H1 (cell line): ENCODE results near the gene KRT78. TPM values are rescaled to one million over a fixed set of nuclear protein-coding genes. Genes with fewer than 3 reads are reported as not detected.

ENCODE experiments used
- CTCF ChIA-PET: fragments of 300-600 bp; sonication (Branson Sonifier 250); formaldehyde crosslinking; loops from one replicate; lab custom pipeline; 2021; ENCODE audit not compliant: partially characterized antibody; lab: Charles Lee
- POLR2A ChIA-PET: fragments of 300-600 bp; sonication (Branson Sonifier 250); formaldehyde crosslinking; loops from one replicate; lab custom pipeline; 2021; ENCODE audit warnings: inconsistent platforms; ENCODE audit not compliant: partially characterized antibody; lab: Charles Lee
- DNase-seq, 2 experiments: peaks; one replicate each; pipeline versions ENCODE4 v3.0.0 to v3.0.0-alpha.2; 2010 to 2022; ENCODE audit warnings: low spot score in 2 of 2, low read depth in 1 of 2, mixed read lengths in 1 of 2
- FAIRE-seq: peaks from 2 replicates; lab custom pipeline; 2011; peaks lifted over from hg19 to GRCh38; lab: Jason Lieb, UNC
- H2AFZ ChIP-seq: 2 replicates; pipeline ENCODE4 v1.8.1; 2012; ENCODE audit warnings: low read length, inconsistent platforms
- H2AK5ac ChIP-seq: 2 replicates; pipeline ENCODE4 v1.6.1; 2013; ENCODE audit warnings: low read depth, low read length
- H2BK120ac ChIP-seq: replicated peaks from 2 replicates; pipeline ENCODE3; 2013; ENCODE audit warnings: low read depth, low read length, inconsistent platforms
- H2BK12ac ChIP-seq: 2 replicates; pipeline ENCODE4 v1.6.1; 2013; ENCODE audit warnings: low read depth, low read length
- H2BK15ac ChIP-seq: 2 replicates; pipeline ENCODE4 v1.6.1; 2013; ENCODE audit warnings: low read length
- H2BK20ac ChIP-seq: 2 replicates; pipeline ENCODE4 v1.6.1; 2013; ENCODE audit warnings: low read length
- H2BK5ac ChIP-seq: 2 replicates; pipeline ENCODE4 v1.6.1; 2013; ENCODE audit warnings: low read depth, low read length
- H3K14ac ChIP-seq: 2 replicates; pipeline ENCODE4 v1.6.1; 2013; ENCODE audit warnings: inconsistent platforms; ENCODE audit not compliant: insufficient read length
- H3K18ac ChIP-seq: 2 replicates; pipeline ENCODE4 v1.6.1; 2013; ENCODE audit warnings: low read length; ENCODE audit errors: extremely low read depth
- H3K23ac ChIP-seq: 2 replicates; pipeline ENCODE4 v1.6.1; 2013; ENCODE audit warnings: inconsistent platforms; ENCODE audit not compliant: insufficient read length
- H3K23me2 ChIP-seq: 2 replicates; pipeline ENCODE4 v1.6.1; 2013; ENCODE audit warnings: low read depth, low read length
- H3K27ac ChIP-seq: 2 replicates; pipeline ENCODE4 v1.6.1; 2011; ENCODE audit warnings: low read depth, low read length, inconsistent platforms
- H3K27me3 ChIP-seq, 4 experiments: replicated peaks in 1 of 4; 1 replicate in 1 of 4; 2 replicates in 3 of 4; pipeline versions ENCODE4 v1.6.1 to v1.8.1; 2011 to 2013; ENCODE audit warnings: low read length in 3 of 4, mild to moderate bottlenecking in 3 of 4, inconsistent platforms in 2 of 4, mixed read lengths in 2 of 4, moderate library complexity in 1 of 4; ENCODE audit not compliant: control insufficient read depth in 3 of 4, insufficient read depth in 3 of 4; ENCODE audit errors: extremely low read depth in 1 of 4
- H3K36me3 ChIP-seq, 4 experiments: 2 replicates each; pipeline versions ENCODE4 v1.6.1 to v1.8.1; 2011 to 2013; ENCODE audit warnings: mild to moderate bottlenecking in 4 of 4, low read length in 3 of 4, moderate library complexity in 2 of 4, control low read depth in 1 of 4, inconsistent platforms in 1 of 4; ENCODE audit not compliant: insufficient read depth in 4 of 4, control insufficient read depth in 2 of 4
- H3K4ac ChIP-seq: replicated peaks from 2 replicates; pipeline ENCODE3; 2013; ENCODE audit warnings: low read length, low read depth, mixed read lengths, inconsistent platforms; ENCODE audit not compliant: insufficient read length
- H3K4me1 ChIP-seq, 4 experiments: replicated peaks in 1 of 4; 1 replicate in 1 of 4; 2 replicates in 3 of 4; pipeline versions ENCODE4 v1.6.1 to v1.8.1; 2011 to 2013; ENCODE audit warnings: low read length in 3 of 4, inconsistent platforms in 2 of 4, mixed read lengths in 1 of 4; ENCODE audit not compliant: insufficient read depth in 4 of 4, control insufficient read depth in 3 of 4
- H3K4me2 ChIP-seq, 2 experiments: 2 replicates each; pipeline versions ENCODE4 v1.6.1 to v1.8.1; 2011 to 2013; ENCODE audit warnings: low read depth in 2 of 2, low read length in 2 of 2, control low read depth in 1 of 2, inconsistent platforms in 1 of 2, mild to moderate bottlenecking in 1 of 2; ENCODE audit not compliant: insufficient read depth in 1 of 2
- H3K4me3 ChIP-seq, 4 experiments: fragments of 200-600, 300-600 bp in 1 of 4; sonication (generic), shearing (Covaris generic), sonication (Bioruptor Twin) in 1 of 4; 2 replicates each; pipeline versions ENCODE4 v1.5.1 to v1.8.1; 2011 to 2016; ENCODE audit warnings: low read length in 4 of 4, low read depth in 3 of 4, control low read depth in 2 of 4, inconsistent platforms in 2 of 4, mild to moderate bottlenecking in 2 of 4, mixed read lengths in 1 of 4, moderate library complexity in 1 of 4; ENCODE audit not compliant: insufficient read depth in 2 of 4; ENCODE audit errors: extremely low read depth in 1 of 4
- H3K56ac ChIP-seq: replicated peaks from 2 replicates; pipeline ENCODE3; 2013; ENCODE audit warnings: low read depth, mild to moderate bottlenecking, mixed read lengths, low read length, inconsistent platforms; ENCODE audit not compliant: insufficient read length
- H3K79me1 ChIP-seq: 2 replicates; pipeline ENCODE4 v1.6.1; 2013; ENCODE audit warnings: low read depth, low read length, control low read depth
- H3K79me2 ChIP-seq, 2 experiments: 2 replicates each; pipeline versions ENCODE4 v1.6.1 to v1.8.1; 2012 to 2013; ENCODE audit warnings: low read length in 2 of 2, mild to moderate bottlenecking in 2 of 2, inconsistent platforms in 1 of 2; ENCODE audit not compliant: insufficient read depth in 2 of 2, control insufficient read depth in 1 of 2
- H3K9ac ChIP-seq, 4 experiments: replicated peaks in 1 of 4; 1 replicate in 1 of 4; 2 replicates in 3 of 4; pipeline versions ENCODE4 v1.6.1 to v1.8.1; 2011 to 2013; ENCODE audit warnings: low read depth in 3 of 4, low read length in 3 of 4, control low read depth in 2 of 4, mild to moderate bottlenecking in 2 of 4, moderate library complexity in 2 of 4, inconsistent platforms in 1 of 4; ENCODE audit errors: extremely low read depth in 1 of 4
- H3K9me3 ChIP-seq, 2 experiments: 2 replicates each; pipeline versions ENCODE4 v1.6.1 to v1.8.1; 2012 to 2013; ENCODE audit warnings: mild to moderate bottlenecking in 2 of 2, moderate library complexity in 2 of 2, control low read depth in 1 of 2, inconsistent platforms in 1 of 2, low read depth in 1 of 2, low read length in 1 of 2, mixed read lengths in 1 of 2; ENCODE audit not compliant: insufficient read depth in 2 of 2
- H4K20me1 ChIP-seq, 2 experiments: replicated peaks in 1 of 2; 2 replicates each; pipeline versions ENCODE3 to v1.8.1; 2011 to 2013; ENCODE audit warnings: inconsistent platforms in 2 of 2, low read length in 2 of 2, mild to moderate bottlenecking in 1 of 2; ENCODE audit not compliant: insufficient read depth in 2 of 2, control insufficient read depth in 1 of 2
- H4K5ac ChIP-seq: 2 replicates; pipeline ENCODE4 v1.6.1; 2013; ENCODE audit warnings: low read length, low read depth, mixed read lengths, inconsistent platforms; ENCODE audit not compliant: insufficient read length
- H4K8ac ChIP-seq: 2 replicates; pipeline ENCODE4 v1.8.0; 2013; ENCODE audit warnings: mild to moderate bottlenecking, moderate library complexity, low read length, inconsistent platforms; ENCODE audit not compliant: insufficient read depth; ENCODE audit errors: extremely low read depth
- H4K91ac ChIP-seq: replicated peaks from 2 replicates; pipeline ENCODE3; 2013; ENCODE audit warnings: low read length, mixed read lengths, inconsistent platforms; ENCODE audit not compliant: insufficient read length
- GABPA ChIP-seq: IDR thresholded peaks from 2 replicates; pipeline ENCODE4 v1.6.1; 2011; ENCODE audit warnings: mild to moderate bottlenecking, low read length, moderate library complexity, borderline replicate concordance; ENCODE audit not compliant: insufficient read depth
- GTF2F1 ChIP-seq: IDR thresholded peaks from 2 replicates; pipeline ENCODE4 v1.6.1; 2012; ENCODE audit warnings: low read depth, low read length, improper control_type of control experiment, borderline replicate concordance
- POU5F1 ChIP-seq: IDR thresholded peaks from 2 replicates; pipeline ENCODE4 v1.6.1; 2011; ENCODE audit warnings: low read depth, mild to moderate bottlenecking, low read length, moderate library complexity
- RBBP5 ChIP-seq: IDR thresholded peaks from 2 replicates; pipeline ENCODE4 v1.7.1; 2012; ENCODE audit warnings: low read depth, mild to moderate bottlenecking, inconsistent platforms, low read length, moderate library complexity, borderline replicate concordance
- SRF ChIP-seq: IDR thresholded peaks from 2 replicates; pipeline ENCODE4 v1.6.1; 2011; ENCODE audit warnings: mild to moderate bottlenecking, low read depth, low read length, moderate library complexity
- WGBS, 2 experiments: shearing (Covaris generic) in 1 of 2; methylation state at CpG; one replicate each; pipeline versions ENCODE4 v1.1.6 to v1.1.7; 2013 to 2015; ENCODE audit warnings: low lambda C conversion rate in 2 of 2, mixed read lengths in 2 of 2, inconsistent platforms in 1 of 2, low coverage in 1 of 2, missing lambda C conversion rate in 1 of 2; ENCODE audit not compliant: insufficient replicate concordance in 2 of 2, insufficient coverage in 1 of 2, insufficient read length in 1 of 2; ENCODE audit errors: extremely low coverage in 1 of 2, missing lambda C conversion rate in 1 of 2; 5-methylcytosine and 5-hydroxymethylcytosine counted together
- polyA plus RNA-seq, 7 experiments: library from polyadenylated mRNA; depleted of rRNA in 3 of 7; stranded (reverse) in 5 of 7; unstranded in 2 of 7; fragments of >200 nt in 5 of 7; fragments of 200-250 nt in 2 of 7; gene quantifications; 1 replicate in 5 of 7; 2 replicates in 1 of 7; 4 replicates in 1 of 7; pipeline versions ENCODE4 v1.2.1 to v1.2.3, GENCODE V29; 2011 to 2013; ENCODE audit warnings: missing spikeins in 2 of 7, mixed read lengths in 2 of 7
- total RNA-seq: library from RNA; stranded (reverse); fragmentation: NEBNext Ultra II Directional; extraction: Animal tissue kit (Norgen Biotek cat#: 25700); gene quantifications from 2 replicates; pipeline ENCODE4 v1.2.1, GENCODE V29; 2021
- TF ChIP-seq, protein P1 (sequence below): IDR thresholded peaks from 2 replicates; pipeline ENCODE4 v1.6.1; 2011; ENCODE audit warnings: low read length, improper control_type of control experiment
- TF ChIP-seq, protein P2 (sequence below): IDR thresholded peaks from 2 replicates; pipeline ENCODE4 v1.6.1; 2011; ENCODE audit warnings: low read depth, mild to moderate bottlenecking, low read length; ENCODE audit not compliant: insufficient read depth
- TF ChIP-seq, protein P3 (sequence below), 3 experiments: IDR thresholded peaks; 1 replicate in 2 of 3; 2 replicates in 1 of 3; pipeline versions ENCODE4 v1.5.1 to v1.6.1; 2011; ENCODE audit warnings: low read length in 3 of 3, mild to moderate bottlenecking in 3 of 3, inconsistent platforms in 2 of 3, low read depth in 1 of 3, moderate library complexity in 1 of 3; ENCODE audit not compliant: insufficient read depth in 1 of 3; ENCODE audit errors: control extremely low read depth in 1 of 3

KRT78 gene
- total and polyA plus RNA-seq, 2 of the 8 experiments (the other 6 are each of a cell fraction or from before 2014, with no cell fraction given), result not detected

DNA sequence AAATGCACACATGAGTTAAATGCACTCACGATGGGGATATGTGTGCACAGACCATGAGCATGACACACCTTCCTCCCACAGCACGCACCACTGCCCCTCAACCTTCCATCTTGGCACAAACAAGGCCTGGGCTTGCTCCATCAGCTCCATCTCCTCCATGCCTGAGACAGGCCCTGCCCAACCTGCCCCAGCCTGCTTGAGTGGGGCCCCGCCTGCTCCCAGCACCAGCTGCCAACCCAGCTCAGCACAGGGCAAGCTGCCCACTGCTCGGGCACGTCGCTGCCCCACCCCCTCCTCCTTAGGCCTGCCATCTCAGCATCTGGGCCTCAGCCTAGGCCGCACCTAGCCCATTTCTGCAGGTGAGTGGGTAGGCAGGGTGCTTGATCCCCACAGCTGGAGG is 27.6 kb upstream of the KRT78 start:
- Histone ChIP-seq H4K5ac (no peak overlapping the region), H3K9me3 (no peaks in the 10 kb centered on the region), H4K8ac (no peak overlapping the region), H4K20me1 (peaks cover 0 to 1% of the 10 kb centered on the region in 2 experiments), H2BK120ac (no peak overlapping the region), H3K4me2 (no peak overlapping the region), H3K4ac (no peak overlapping the region), H4K91ac (no peak overlapping the region), H3K27me3 (peaks cover 0 to 22% (median 17%) of the 10 kb centered on the region in 4 experiments; a peak in 5 of 7 replicates), H2AFZ (no peak overlapping the region), H3K9ac (no peak overlapping the region), H3K36me3 (no peaks in the 10 kb centered on the region), H3K4me3 (no peak overlapping the region), H3K18ac (no peak overlapping the region), H3K79me2 (no peaks in the 10 kb centered on the region), H3K79me1 (no peaks in the 10 kb centered on the region), H2BK12ac (peak overlapping the region; percentile 11; the same call in 1 of the 2 replicates), H2BK5ac (no peak overlapping the region), H3K14ac (no peak overlapping the region), H3K23me2 (peaks cover 8% of the 10 kb centered on the region; the same call in 1 of the 2 replicates), H2AK5ac (no peak overlapping the region; the same call in 1 of the 2 replicates), H3K56ac (no peak overlapping the region), H2BK15ac (no peak overlapping the region), H3K27ac (no peak overlapping the region), H2BK20ac (no peak overlapping the region), H3K4me1 (peaks cover 0 to 8% (median 4%) of the 10 kb centered on the region in 4 experiments; a peak in 4 of 7 replicates), H3K23ac (no peak overlapping the region)
- ChIA-PET CTCF (interaction anchor here (0.6 to 36.8 kb wide), 13 partner anchors 7 to 506 kb away, joined by 3 to 1250 read pairs (median 22); partner anchors contain the start of genes KRT8 and KRT85), POLR2A (no interaction called here)
- no peak for FAIRE-seq
- 89% methylated on average over 7 of the region's 7 CpGs; no CpG with 5 or more reads in 1 of the 2 experiments for WGBS, 2 experiments
- DNase-seq, result no peak
- TF ChIP-seq, protein P1, sequence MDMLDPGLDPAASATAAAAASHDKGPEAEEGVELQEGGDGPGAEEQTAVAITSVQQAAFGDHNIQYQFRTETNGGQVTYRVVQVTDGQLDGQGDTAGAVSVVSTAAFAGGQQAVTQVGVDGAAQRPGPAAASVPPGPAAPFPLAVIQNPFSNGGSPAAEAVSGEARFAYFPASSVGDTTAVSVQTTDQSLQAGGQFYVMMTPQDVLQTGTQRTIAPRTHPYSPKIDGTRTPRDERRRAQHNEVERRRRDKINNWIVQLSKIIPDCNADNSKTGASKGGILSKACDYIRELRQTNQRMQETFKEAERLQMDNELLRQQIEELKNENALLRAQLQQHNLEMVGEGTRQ, result no peak
- TF ChIP-seq POU5F1 (no peak), RBBP5 (no peak), GTF2F1 (no peak), GABPA (no peak), SRF (no peak)
- TF ChIP-seq, protein P2, sequence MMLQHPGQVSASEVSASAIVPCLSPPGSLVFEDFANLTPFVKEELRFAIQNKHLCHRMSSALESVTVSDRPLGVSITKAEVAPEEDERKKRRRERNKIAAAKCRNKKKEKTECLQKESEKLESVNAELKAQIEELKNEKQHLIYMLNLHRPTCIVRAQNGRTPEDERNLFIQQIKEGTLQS, result no peak
- TF ChIP-seq, protein P3, sequence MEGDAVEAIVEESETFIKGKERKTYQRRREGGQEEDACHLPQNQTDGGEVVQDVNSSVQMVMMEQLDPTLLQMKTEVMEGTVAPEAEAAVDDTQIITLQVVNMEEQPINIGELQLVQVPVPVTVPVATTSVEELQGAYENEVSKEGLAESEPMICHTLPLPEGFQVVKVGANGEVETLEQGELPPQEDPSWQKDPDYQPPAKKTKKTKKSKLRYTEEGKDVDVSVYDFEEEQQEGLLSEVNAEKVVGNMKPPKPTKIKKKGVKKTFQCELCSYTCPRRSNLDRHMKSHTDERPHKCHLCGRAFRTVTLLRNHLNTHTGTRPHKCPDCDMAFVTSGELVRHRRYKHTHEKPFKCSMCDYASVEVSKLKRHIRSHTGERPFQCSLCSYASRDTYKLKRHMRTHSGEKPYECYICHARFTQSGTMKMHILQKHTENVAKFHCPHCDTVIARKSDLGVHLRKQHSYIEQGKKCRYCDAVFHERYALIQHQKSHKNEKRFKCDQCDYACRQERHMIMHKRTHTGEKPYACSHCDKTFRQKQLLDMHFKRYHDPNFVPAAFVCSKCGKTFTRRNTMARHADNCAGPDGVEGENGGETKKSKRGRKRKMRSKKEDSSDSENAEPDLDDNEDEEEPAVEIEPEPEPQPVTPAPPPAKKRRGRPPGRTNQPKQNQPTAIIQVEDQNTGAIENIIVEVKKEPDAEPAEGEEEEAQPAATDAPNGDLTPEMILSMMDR (IDR thresholded peaks at IDR 0.05; ENCODE audit: control extremely low read depth in 1 of 3, insufficient read depth in 1 of 3, low read depth in 1 of 3, low read length in 3 of 3), result no peak
